Thyroid gland (tissue), 4 donors: Measurements from ENCODE around the gene CCDC201.

Source experiments
- CTCF ChIP-seq, 6 experiments: fragments of 200-600 bp in 3 of 6; fragments of 450-650 bp in 3 of 6; sonication (generic) in 3 of 6; IDR thresholded peaks; one replicate each; pipeline ENCODE4 v1.5.1; 2016 to 2019; ENCODE audit warnings: antibody characterized with exemption in 6 of 6, mild to moderate bottlenecking in 2 of 6, inconsistent platforms in 1 of 6, moderate library complexity in 1 of 6
- POLR2A ChIP-seq, 2 donors: fragments of 450-650 bp; IDR thresholded peaks; one replicate each; pipeline ENCODE4 v1.6.1; 2017; ENCODE audit warnings: antibody characterized with exemption in 2 of 2, mild to moderate bottlenecking in 2 of 2, moderate library complexity in 1 of 2

- TF ChIP-seq CTCF (IDR thresholded peaks at IDR 0.05) (no peak), POLR2A (IDR thresholded peaks at IDR 0.05) (no peak)
These were observed 42.0 kb upstream of the CCDC201 start for GRCh38 chr7:45914911-45915310.
